HK-2 (cell line): ENCODE measurements around the gene U2SURP.
"Not testable (repeated sequence)": the region's sequence is repeated elsewhere in the genome, so short reads cannot be mapped to it uniquely, and the experiment has no call there.

Source experiments
- DNase-seq: peaks from one replicate; pipeline ENCODE4 v3.0.0-alpha.2; 2018; ENCODE audit not compliant: unreplicated experiment

The U2SURP gene

GRCh38 chr3:143014921-143015320 is 13.6 kb downstream of the U2SURP start:
- no peak for DNase-seq

DNA sequence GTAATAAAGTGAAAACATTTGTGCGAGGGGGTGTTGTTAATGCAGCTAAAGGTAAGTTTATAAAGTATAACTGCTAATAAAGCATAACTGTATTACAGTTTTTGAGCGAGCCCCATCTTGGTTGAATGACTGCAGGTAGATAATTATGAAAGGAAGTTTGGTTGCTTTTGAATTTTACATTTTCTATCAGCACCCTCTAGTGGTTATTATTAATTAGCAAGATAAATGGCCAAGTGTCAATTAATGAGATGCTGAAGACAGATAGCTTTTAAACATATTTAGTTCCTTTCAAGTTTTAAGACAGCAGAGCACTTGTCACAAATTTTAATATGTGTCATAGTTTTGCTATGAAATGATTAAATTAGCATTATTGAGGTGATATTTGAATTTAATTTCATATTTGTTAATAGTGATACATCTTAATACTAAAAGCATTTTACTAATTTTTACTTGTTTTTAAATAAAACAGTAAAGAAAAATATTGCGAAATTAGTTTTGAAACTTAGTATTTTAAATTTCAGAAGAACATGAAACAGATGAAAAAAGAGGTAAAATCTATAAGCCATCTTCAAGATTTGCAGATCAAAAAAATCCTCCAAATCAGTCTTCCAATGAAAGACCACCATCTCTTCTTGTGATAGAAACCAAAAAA is 15.1 kb downstream of the U2SURP start:
- no peak for DNase-seq

GRCh38 chr3:143024351-143024960 is 23.1 kb downstream of the U2SURP start:
- no peak for DNase-seq

GRCh38 chr3:143031327-143031726 is 30.0 kb downstream of the U2SURP start:
- no peak for DNase-seq

GRCh38 chr3:143031796-143032387 is 30.5 kb downstream of the U2SURP start:
- DNase-seq, result not testable (repeated sequence)

DNA sequence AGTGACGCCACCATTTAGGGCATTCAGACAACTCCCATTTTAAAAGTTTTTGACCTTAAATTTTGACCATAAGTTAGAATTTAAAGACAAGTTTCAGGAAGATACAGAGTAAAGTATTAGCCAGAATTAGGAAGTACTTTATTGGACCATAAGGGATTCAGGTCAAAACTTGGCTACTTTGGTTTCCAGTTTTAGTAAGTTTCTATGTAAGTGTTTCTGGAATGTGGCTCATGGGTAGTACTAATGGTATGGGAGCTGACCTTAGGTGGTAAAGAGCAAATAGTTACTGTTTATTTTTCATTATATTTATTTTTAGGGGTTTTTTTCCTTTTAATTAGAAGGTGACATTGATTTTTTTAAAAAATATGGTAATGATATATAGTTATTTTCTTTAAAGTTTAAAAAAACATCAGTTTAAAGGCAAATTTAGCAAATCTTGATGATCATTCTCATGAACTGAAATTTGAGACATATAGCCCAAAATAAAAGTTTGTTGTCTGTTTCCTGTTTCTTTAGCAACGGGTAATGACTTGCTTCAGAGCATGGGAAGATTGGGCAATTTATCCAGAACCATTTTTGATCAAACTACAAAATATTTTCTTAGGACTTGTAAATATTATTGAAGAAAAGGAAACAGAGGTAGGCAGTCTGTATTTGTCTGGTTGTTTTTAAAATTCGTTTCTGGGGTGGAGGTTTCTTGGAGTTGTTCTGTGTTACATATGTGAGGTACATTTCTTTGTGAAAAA is 34.3 kb downstream of the U2SURP start:
- DNase-seq, result no peak

DNA sequence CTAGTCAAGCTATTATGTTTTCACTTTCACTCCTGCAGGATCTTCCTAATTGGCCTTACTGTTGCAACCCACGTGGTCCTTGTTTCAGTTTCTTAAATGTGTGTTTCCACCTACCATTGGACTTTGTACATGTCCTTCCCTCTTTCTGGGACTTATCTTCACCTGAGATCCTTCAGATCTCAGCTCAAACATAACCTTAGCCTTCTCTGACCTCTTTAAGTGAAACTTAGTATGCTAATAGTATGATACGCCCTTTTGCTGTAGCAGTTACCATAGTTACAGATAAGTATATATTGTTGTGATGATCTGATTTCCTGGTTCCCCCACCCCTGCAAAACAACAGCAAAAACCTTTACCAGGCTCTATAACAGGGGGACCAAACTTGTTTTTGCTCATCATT is 35.2 kb downstream of the U2SURP start:
- no peak for DNase-seq

GRCh38 chr3:143037867-143038266 is 36.5 kb downstream of the U2SURP start:
- DNase-seq, result no peak

- no peak for DNase-seq
These were observed 39.0 kb downstream of the U2SURP start for GRCh38 chr3:143040261-143040879.

GRCh38 chr3:143041903-143042302 is 40.5 kb downstream of the U2SURP start:
- DNase-seq, result no peak

DNA sequence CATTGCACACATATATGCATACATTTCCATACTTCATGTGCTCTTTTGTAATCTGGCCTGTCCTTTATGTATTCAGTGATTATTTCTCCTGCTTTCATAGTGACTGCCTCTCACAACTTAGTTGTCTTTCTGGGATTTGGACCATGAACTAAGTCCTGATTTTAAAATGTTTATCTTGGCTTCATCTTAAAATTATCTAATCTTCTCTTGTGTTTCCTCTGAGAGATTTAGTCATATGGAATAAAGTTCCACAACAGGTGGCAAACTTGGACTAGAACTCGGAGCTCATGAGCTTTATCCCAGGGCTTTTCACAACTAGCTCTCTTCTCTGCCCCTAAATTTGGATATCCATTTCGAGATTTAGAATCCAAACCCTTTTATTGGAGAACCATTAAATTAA is 44.3 kb downstream of the U2SURP start:
- DNase-seq, result no peak

GRCh38 chr3:143046075-143046474 is 44.7 kb downstream of the U2SURP start:
- not testable (repeated sequence) for DNase-seq

DNA sequence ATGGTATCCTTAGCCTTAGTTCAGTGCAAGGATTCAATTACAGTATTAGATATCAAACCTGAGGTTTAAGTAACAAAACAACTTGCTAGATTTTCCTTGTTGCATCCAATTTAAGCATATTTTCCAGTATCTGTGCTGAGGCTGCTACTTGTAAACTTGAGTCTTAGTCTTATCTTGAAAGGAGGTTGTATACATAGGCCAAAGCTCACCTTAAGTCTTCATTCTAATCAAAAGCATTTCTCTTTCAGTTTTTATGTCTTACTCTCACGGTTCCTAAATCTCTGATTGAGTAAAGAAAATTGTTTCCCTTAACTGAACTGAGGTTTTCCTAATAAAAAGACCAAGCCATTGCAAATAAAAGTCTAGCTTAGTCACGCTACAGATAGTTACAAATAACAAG is 52.6 kb downstream of the U2SURP start:
- DNase-seq, result no peak

GRCh38 chr3:143056372-143056771 is 55.0 kb downstream of the U2SURP start:
- DNase-seq, result no peak

GRCh38 chr3:143060906-143061305 is 59.5 kb downstream of the U2SURP start:
- DNase-seq, result no peak

- no peak for DNase-seq
These were observed 61.6 kb downstream of the U2SURP start for GRCh38 chr3:143063018-143063417.

- no peak for DNase-seq
These were observed 63.4 kb downstream of the U2SURP start for GRCh38 chr3:143064777-143065176.

DNA sequence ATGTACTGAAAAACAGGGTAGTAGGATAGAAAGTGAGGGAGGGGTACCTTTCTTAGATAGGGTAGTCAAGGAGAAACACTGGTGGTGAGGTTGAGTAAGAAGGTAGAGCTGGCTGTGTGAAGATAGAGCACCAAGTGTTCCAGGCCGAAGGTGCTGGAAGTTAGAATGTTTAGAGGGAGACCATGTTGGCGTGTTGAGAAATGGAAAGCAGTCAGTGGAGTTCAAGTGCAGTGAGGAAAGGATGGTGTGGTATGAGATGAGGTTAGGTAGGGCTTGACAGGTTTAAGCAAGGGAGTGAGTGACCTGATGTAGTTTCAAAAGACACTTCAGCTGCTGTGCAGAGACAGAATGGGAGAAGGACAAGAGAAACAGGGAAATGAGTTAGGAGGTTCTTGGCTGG is 64.0 kb downstream of the U2SURP start:
- no peak for DNase-seq

DNA sequence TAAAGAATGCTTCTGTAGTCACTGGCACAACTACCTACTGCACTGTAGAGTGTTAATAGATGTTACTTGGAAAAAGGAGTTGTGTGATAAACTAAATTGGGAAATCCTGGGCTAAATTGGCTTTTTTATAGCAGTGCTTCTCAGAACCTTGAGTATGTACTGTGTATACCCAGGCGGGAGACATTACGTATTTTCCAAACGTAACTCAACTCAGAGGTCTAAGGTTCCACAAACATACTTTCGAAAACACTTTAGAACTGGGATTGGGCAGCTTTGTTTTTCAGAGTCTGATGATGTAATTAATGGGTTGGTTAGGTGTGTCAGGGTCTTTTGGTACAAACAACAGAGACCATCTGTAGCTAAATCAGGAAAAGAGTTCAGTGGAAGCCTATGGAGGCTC is 64.7 kb downstream of the U2SURP start:
- DNase-seq, result no peak

GRCh38 chr3:143067201-143067600 is 65.8 kb downstream of the U2SURP start:
- no peak for DNase-seq

DNA sequence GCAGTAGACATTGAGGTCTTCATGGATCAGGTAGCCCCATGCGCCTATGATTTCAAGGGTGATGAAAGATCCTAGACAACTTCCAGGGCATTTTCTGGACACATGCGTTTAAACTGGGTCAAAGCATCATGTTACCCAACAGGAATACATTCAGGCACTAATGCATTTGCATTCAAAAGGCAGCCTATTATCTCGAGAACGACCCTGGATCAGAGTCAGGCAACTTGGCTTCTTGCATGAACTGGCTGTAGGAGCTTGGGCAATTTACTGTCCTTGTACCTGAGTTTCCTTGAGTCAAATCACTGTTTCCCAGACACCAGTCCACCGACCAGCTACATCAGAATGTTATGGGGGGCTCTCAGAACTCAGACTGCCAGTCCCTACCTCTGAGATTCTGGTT is 66.7 kb downstream of the U2SURP start:
- no peak for DNase-seq

DNA sequence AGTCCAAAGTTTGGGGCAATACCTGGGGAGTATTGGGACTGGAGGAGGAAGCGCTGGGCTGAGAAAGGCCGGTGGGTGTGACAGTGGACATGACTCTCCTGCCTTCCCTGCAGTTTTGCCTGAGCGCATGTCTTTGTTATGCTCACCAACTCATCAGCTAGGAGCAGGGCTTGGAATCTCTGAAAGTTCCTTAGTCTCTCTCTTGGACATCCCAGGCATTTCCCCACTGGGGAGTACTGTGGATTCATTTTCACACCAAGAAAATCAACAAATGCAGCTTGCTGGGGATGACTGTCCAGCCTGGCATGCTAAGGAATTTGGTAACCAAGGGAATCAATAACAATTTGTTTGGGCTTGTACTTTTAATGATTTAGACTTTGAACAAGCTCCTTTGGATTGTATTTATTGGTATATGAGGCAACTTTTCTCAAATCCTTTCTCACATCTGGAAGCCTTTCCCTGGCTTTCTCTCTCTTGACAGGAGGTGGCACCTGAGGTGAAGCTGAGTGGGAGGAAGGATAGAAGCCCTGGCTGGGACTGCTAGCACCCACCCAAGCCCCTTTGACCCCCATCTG is 69.7 kb downstream of the U2SURP start:
- no peak for DNase-seq
